Ishikawa (cell line): ENCODE measurements around the gene NDST1.

Source experiments
- CEBPB ChIP-seq: IDR thresholded peaks from 2 replicates; pipeline ENCODE4 v1.6.1; 2012
- EGR1 ChIP-seq: IDR thresholded peaks from 2 replicates; pipeline ENCODE4 v1.6.1; 2012
- EP300 ChIP-seq: IDR thresholded peaks from 2 replicates; pipeline ENCODE4 v1.6.1; 2012; ENCODE audit warnings: borderline replicate concordance
- TCF12 ChIP-seq: IDR thresholded peaks from 2 replicates; pipeline ENCODE4 v1.6.1; 2012; ENCODE audit warnings: low read depth
- TEAD4 ChIP-seq: IDR thresholded peaks from 2 replicates; pipeline ENCODE4 v1.6.1; 2012

- TF ChIP-seq TEAD4 (no peak), CEBPB (no peak), EP300 (no peak), EGR1 (no peak), TCF12 (no peak)
Observed at GRCh38 chr5:150541397-150541675, 33.4 kb downstream of the NDST1 start.
